Osteoblast (primary cell): ENCODE data around the gene ENOX2. TPM values are rescaled to one million over a fixed set of nuclear protein-coding genes. Genes with fewer than 3 reads are reported as not detected.

Experiments used
- DNase-seq: peaks from one replicate; pipeline ENCODE4 v3.0.0; 2011; ENCODE audit warnings: low spot score, mixed read lengths; ENCODE audit not compliant: insufficient read length; ENCODE audit errors: missing footprints
- H2AFZ ChIP-seq: 2 replicates; pipeline ENCODE4 v1.6.0; 2011; ENCODE audit warnings: mild to moderate bottlenecking, low read length
- H3K27ac ChIP-seq: 2 replicates; pipeline ENCODE4 v1.5.1; 2011; ENCODE audit warnings: mild to moderate bottlenecking, low read depth, low read length, moderate library complexity
- H3K27me3 ChIP-seq: 2 replicates; pipeline ENCODE4 v1.6.0; 2012; ENCODE audit warnings: mild to moderate bottlenecking, control low read depth, inconsistent platforms, low read length, moderate library complexity; ENCODE audit not compliant: insufficient read depth
- H3K36me3 ChIP-seq: 2 replicates; pipeline ENCODE4 v1.5.1; 2011; ENCODE audit warnings: mild to moderate bottlenecking, low read length, control low read depth, moderate library complexity; ENCODE audit not compliant: insufficient read depth
- H3K4me1 ChIP-seq: 2 replicates; pipeline ENCODE4 v1.5.1; 2011; ENCODE audit warnings: mild to moderate bottlenecking, low read length, control low read depth, moderate library complexity; ENCODE audit not compliant: insufficient read depth
- H3K4me2 ChIP-seq: 2 replicates; pipeline ENCODE4 v1.6.0; 2011; ENCODE audit warnings: mild to moderate bottlenecking, low read length; ENCODE audit not compliant: insufficient read depth
- H3K4me3 ChIP-seq: fragments of 200-600 bp; sonication (generic); 3 replicates; pipeline ENCODE4 v1.5.1; 2012; ENCODE audit warnings: mild to moderate bottlenecking, low read length, inconsistent platforms; ENCODE audit not compliant: insufficient read depth
- H3K79me2 ChIP-seq: 2 replicates; pipeline ENCODE4 v1.6.0; 2012; ENCODE audit warnings: mild to moderate bottlenecking, low read length, control low read depth, inconsistent platforms; ENCODE audit not compliant: insufficient read depth
- H3K9me3 ChIP-seq: 2 replicates; pipeline ENCODE4 v1.5.1; 2011; ENCODE audit warnings: low read depth, low read length, control low read depth
- H4K20me1 ChIP-seq: 2 replicates; pipeline ENCODE4 v1.6.0; 2012; ENCODE audit warnings: mild to moderate bottlenecking, low read length, control low read depth; ENCODE audit not compliant: insufficient read depth
- total RNA-seq: library from RNA; depleted of rRNA; stranded (reverse); fragments of >200 nt; gene quantifications from 2 replicates; pipeline ENCODE4 v1.2.3, GENCODE V29; 2012
- TF ChIP-seq, protein P1 (sequence below): IDR thresholded peaks from 2 replicates; pipeline ENCODE4 v1.5.1; 2011; ENCODE audit warnings: mild to moderate bottlenecking, low read depth, low read length, moderate library complexity; ENCODE audit errors: extremely low read depth

ENOX2 gene
- total RNA-seq, 1 donor: 8.0 TPM

DNA sequence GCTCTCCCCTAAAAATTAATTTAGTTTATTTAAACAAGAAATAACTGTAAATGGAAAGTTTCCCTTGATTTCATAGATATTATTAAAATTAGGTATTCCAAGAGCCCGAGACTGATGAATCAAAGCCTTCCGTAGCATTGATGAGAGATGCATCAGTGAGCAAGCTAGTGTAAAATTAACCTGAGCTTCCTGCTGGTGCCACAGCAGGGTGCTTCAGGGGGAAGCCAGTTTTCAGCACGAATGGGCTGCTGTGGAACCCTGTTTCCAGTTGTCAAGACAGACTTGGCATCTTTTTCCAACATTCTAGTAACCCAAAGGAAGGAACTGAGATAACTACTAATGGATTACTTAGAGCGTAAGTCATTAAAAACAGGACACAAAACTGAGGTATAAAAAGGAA is 279.5 kb downstream of the ENOX2 start:
- TF ChIP-seq, protein P1, sequence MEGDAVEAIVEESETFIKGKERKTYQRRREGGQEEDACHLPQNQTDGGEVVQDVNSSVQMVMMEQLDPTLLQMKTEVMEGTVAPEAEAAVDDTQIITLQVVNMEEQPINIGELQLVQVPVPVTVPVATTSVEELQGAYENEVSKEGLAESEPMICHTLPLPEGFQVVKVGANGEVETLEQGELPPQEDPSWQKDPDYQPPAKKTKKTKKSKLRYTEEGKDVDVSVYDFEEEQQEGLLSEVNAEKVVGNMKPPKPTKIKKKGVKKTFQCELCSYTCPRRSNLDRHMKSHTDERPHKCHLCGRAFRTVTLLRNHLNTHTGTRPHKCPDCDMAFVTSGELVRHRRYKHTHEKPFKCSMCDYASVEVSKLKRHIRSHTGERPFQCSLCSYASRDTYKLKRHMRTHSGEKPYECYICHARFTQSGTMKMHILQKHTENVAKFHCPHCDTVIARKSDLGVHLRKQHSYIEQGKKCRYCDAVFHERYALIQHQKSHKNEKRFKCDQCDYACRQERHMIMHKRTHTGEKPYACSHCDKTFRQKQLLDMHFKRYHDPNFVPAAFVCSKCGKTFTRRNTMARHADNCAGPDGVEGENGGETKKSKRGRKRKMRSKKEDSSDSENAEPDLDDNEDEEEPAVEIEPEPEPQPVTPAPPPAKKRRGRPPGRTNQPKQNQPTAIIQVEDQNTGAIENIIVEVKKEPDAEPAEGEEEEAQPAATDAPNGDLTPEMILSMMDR: no peak
- no peak for DNase-seq
- no peaks in the 10 kb centered on the region for H4K20me1 ChIP-seq

DNA sequence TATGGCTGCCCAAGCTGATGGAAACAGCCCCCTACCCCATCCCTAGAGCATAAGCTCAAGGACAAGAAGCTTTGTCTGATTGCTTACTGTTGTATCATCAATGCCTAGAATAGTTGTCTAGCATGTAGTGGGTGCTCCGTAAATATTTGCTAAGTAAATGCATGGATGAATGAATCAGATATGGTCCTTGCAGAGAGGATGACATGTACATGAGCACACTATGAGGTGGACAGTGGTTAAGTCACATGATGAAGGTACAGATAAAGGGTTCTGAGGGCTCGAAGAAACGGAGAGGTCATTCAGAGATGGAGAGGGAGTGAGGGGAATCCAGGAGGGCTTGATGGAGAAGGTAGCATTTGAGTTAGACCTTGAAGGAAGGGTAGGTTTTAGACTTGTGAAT is 287.1 kb downstream of the ENOX2 start:
- TF ChIP-seq, protein P1: no peak
- Histone ChIP-seq H3K4me3 (no peak overlapping the region), H4K20me1 (no peaks in the 10 kb centered on the region), H3K4me1 (no peaks in the 10 kb centered on the region), H3K79me2 (no peaks in the 10 kb centered on the region), H3K27ac (no peak overlapping the region), H3K36me3 (no peaks in the 10 kb centered on the region), H3K9me3 (no peaks in the 10 kb centered on the region), H3K27me3 (no peaks in the 10 kb centered on the region), H3K4me2 (no peak overlapping the region), H2AFZ (no peak overlapping the region)
- DNase-seq: no peak

More for the DNA sequence above, 279.5 kb downstream of the ENOX2 start:
- Histone ChIP-seq H3K9me3 (no peaks in the 10 kb centered on the region), H3K27ac (no peak overlapping the region), H3K4me1 (no peaks in the 10 kb centered on the region), H3K4me3 (no peak overlapping the region), H2AFZ (no peak overlapping the region), H3K4me2 (no peak overlapping the region), H3K79me2 (no peaks in the 10 kb centered on the region), H3K36me3 (no peaks in the 10 kb centered on the region), H3K27me3 (no peaks in the 10 kb centered on the region)

DNA sequence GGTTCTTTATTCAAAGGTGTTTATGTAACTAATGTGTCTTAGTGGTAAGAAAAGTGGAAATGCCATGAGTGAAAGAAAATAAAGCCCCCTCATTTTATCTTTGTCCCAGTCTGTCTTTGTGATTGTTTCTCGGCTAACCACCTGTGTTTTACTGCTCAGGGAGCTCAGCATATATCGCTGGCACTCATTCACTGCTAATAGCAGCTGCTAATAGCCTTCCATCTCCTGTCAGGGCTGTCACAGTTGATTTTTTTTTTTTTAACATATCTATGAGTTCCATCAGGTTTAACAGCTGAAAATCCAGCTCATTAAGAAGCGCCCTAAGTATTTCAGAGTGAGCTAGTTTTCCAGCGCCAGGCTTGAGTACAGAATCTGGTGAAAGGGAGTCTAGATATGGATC is 295.6 kb downstream of the ENOX2 start:
- H3K79me2 ChIP-seq: no peaks in the 10 kb centered on the region
- no peaks in the 10 kb centered on the region for H3K4me1 ChIP-seq
- peaks cover 4% of the 10 kb centered on the region for H3K27me3 ChIP-seq
- no peak overlapping the region for H3K4me2 ChIP-seq
- no peaks in the 10 kb centered on the region for H3K36me3 ChIP-seq
- H4K20me1 ChIP-seq: no peaks in the 10 kb centered on the region
- TF ChIP-seq, protein P1: no peak
- no peaks in the 10 kb centered on the region for H3K9me3 ChIP-seq
- no peak overlapping the region for H3K4me3 ChIP-seq
- no peak overlapping the region for H2AFZ ChIP-seq
- no peak for DNase-seq
- H3K27ac ChIP-seq: no peak overlapping the region

DNA sequence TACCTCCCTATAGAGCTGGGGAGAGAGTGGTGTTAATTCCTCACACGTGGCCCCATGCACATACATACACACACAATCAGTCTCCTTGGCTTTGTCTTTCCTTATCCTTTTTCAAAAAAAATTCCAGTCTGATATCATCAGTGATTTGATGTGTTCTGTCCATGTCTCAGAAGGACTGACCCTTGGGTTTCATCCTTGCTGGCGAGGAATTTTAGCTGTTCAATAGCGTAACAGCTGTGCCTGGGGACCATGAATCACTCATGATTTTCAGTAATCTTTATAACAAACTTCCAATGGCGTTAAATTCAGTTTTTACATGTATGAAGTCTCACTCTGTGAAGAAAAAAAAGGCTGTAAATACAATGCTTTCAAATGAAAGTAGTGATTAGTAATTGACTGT is 296.6 kb downstream of the ENOX2 start:
- no peak overlapping the region for H3K4me3 ChIP-seq
- no peaks in the 10 kb centered on the region for H4K20me1 ChIP-seq
- TF ChIP-seq, protein P1: no peak
- H3K27ac ChIP-seq: no peak overlapping the region
- DNase-seq: no peak
- H3K4me1 ChIP-seq: no peaks in the 10 kb centered on the region
- no peak overlapping the region for H3K4me2 ChIP-seq
- no peaks in the 10 kb centered on the region for H3K79me2 ChIP-seq
- peaks cover 4% of the 10 kb centered on the region for H3K27me3 ChIP-seq
- no peaks in the 10 kb centered on the region for H3K36me3 ChIP-seq
- H3K9me3 ChIP-seq: no peaks in the 10 kb centered on the region
- no peak overlapping the region for H2AFZ ChIP-seq
